Measurements from ENCODE around the gene EML2.

Gene EML2

DNA sequence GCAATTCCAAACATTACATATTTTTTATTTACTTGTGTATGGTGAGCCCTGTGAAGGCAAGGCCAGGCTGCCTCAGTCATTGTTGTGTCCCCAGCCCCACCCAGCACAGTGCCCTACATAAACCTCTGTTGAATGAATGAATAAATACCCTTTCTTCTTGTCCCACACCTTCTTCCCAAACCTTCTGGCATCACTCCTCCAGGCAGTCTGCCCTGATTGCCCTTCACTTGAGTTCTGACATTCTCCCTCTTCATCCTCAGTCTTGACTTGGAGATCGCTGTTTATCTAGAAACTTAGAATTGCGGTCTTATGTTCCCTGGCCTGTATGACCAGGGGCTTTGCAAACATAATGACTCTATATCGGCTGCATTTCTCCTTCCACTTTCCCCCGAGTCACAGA lies 49.4 kb downstream of the EML2 start:
- no peak overlapping the region for H3K27ac ChIP-seq
- TF ChIP-seq ZFX (IDR thresholded peaks at IDR 0.05; ENCODE audit: borderline replicate concordance) = no peak
- TF ChIP-seq, protein P1, sequence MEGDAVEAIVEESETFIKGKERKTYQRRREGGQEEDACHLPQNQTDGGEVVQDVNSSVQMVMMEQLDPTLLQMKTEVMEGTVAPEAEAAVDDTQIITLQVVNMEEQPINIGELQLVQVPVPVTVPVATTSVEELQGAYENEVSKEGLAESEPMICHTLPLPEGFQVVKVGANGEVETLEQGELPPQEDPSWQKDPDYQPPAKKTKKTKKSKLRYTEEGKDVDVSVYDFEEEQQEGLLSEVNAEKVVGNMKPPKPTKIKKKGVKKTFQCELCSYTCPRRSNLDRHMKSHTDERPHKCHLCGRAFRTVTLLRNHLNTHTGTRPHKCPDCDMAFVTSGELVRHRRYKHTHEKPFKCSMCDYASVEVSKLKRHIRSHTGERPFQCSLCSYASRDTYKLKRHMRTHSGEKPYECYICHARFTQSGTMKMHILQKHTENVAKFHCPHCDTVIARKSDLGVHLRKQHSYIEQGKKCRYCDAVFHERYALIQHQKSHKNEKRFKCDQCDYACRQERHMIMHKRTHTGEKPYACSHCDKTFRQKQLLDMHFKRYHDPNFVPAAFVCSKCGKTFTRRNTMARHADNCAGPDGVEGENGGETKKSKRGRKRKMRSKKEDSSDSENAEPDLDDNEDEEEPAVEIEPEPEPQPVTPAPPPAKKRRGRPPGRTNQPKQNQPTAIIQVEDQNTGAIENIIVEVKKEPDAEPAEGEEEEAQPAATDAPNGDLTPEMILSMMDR (IDR thresholded peaks at IDR 0.05) = no peak

DNA sequence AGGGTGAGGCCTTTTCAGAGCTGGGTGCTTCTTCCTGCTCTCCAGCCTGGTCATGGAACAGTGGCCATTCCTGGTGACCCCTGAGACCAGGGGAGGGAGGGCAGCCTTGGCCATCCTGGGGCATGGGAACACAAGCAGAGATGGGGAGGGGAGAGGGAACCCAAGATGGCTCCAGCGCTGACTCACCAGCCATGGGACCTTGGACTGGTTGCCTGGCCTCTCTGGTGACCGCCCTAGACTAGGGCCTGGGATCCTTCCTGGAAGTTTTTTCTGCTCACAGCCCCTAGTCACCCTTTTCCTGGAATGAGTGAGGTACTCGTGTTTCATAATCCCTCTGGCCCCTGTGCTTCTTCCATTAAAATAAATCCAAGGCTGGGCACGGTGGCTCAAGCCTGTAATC lies 51.3 kb downstream of the EML2 start:
- no peak for TF ChIP-seq ZFX (IDR thresholded peaks at IDR 0.05; ENCODE audit: borderline replicate concordance)
- TF ChIP-seq, protein P1 (IDR thresholded peaks at IDR 0.05) = no peak
- H3K27ac ChIP-seq = no peak overlapping the region

DNA sequence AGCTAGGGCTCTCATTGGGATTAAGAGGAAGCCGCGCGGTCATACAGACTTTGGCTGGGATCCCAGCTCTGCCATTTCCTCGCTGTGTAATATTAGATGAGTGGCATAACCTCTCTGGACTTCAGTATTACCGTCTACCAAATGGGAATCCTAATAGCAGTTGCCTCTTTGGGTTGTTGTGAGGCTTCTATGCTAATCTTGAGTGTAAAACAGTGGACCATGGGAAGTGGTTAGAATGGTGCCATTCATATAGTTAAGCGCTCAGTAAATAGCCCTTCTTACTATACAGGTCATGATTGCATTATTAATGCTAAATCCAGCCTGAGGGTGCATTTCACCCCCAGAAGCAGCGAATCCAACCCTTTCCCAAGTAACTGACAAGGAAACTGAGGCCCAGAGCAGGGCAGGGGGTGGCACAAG lies 54.0 kb downstream of the EML2 start:
- no peak for TF ChIP-seq ZFX (IDR thresholded peaks at IDR 0.05; ENCODE audit: borderline replicate concordance)
- TF ChIP-seq, protein P1 (IDR thresholded peaks at IDR 0.05) = no peak
- peak overlapping the region; percentile 92 for H3K27ac ChIP-seq

GRCh38 chr19:45584332-45585157 lies 54.7 kb downstream of the EML2 start, which contains the start of gene OPA3:
TSS of gene OPA3 (minus strand) at chr19:45584802. CDS start at chr19:45584764, 38 bp downstream.
- H3K27ac ChIP-seq = peak within 1 kb of the TSS; percentile 92
- TF ChIP-seq, protein P1 (IDR thresholded peaks at IDR 0.05) = no peak
- no peak for TF ChIP-seq ZFX (IDR thresholded peaks at IDR 0.05; ENCODE audit: borderline replicate concordance)

DNA sequence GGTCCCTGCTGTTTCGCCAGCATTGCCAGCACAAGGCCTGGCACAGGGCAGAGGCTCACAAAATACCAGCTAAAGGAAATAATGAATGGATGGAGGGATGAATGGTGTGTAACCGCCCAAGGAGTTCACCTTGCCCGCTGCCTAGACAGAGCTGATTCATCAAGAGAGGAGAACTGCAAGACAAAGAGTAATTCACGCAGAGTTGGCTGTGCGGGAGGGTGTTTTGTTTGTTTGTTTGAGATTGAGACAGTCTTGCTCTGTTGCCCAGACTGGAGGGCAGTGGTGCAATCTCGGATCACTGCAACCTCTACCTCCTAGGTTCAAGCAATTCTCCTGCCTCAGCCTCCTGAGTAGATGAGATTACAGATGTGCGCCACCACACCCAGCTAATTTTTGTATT lies 57.6 kb downstream of the EML2 start:
- TF ChIP-seq ZFX (IDR thresholded peaks at IDR 0.05; ENCODE audit: borderline replicate concordance) = no peak
- TF ChIP-seq, protein P1 (IDR thresholded peaks at IDR 0.05) = no peak
- no peak overlapping the region for H3K27ac ChIP-seq

GRCh38 chr19:45578861-45579260 lies 60.3 kb downstream of the EML2 start:
- TF ChIP-seq, protein P1 (IDR thresholded peaks at IDR 0.05) = no peak
- no peak for TF ChIP-seq ZFX (IDR thresholded peaks at IDR 0.05; ENCODE audit: borderline replicate concordance)
- no peak overlapping the region; the same call in 1 of the 2 replicates for H3K27ac ChIP-seq

Measured in 22Rv1 (cell line).